Measurements from ENCODE around the gene FKBP1A. TPM values are rescaled to one million over a fixed set of nuclear protein-coding genes. Genes with fewer than 3 reads are reported as not detected.

Gene FKBP1A
- total RNA-seq (2014; rRNA removed; shearing (Covaris generic)) = 219 and 227 TPM in 2 replicates
- polyA plus RNA-seq (2015; cell fraction: cytosol; rRNA removed) = 1,255 and 1,259 TPM in 2 replicates
- 193 and 209 TPM in 2 replicates for polyA plus RNA-seq (2015; cell fraction: nucleus; rRNA removed)

GRCh38 chr20:1392693-1393506 lies at the start of gene FKBP1A:
TSS of gene FKBP1A (minus strand) at chr20:1393054. CDS start at chr20:1392998, 56 bp downstream.
- DNase-seq (ENCODE audit: low read depth, low spot score) = peak; percentile 93
- in situ Hi-C loops (cut with HindIII; ENCODE audit: low pct_unique_long_range_greater_than_20kb, low sequenced_read_pairs) = loop anchor here (10.0 kb wide), 1 partner anchor 52 kb away; no protein-coding TSS in a partner anchor

GRCh38 chr20:1442304-1442703 lies 49.5 kb upstream of the FKBP1A start:
- no peak for DNase-seq (ENCODE audit: low read depth, low spot score)
- in situ Hi-C loops (cut with HindIII; ENCODE audit: low pct_unique_long_range_greater_than_20kb, low sequenced_read_pairs) = loop anchor here (10.0 to 25.0 kb wide), 2 partner anchors 48 to 130 kb away; partner anchors contain the start of gene FKBP1A

- in situ Hi-C loops (cut with HindIII; ENCODE audit: low pct_unique_long_range_greater_than_20kb, low sequenced_read_pairs) = loop anchor here (10.0 to 25.0 kb wide), 2 partner anchors 46 to 129 kb away; partner anchors contain the start of gene FKBP1A
- DNase-seq (ENCODE audit: low read depth, low spot score) = no peak
Measured at GRCh38 chr20:1441133-1441532, 48.3 kb upstream of the FKBP1A start.

GRCh38 chr20:1440024-1440423 lies 47.2 kb upstream of the FKBP1A start:
- in situ Hi-C loops (cut with HindIII; ENCODE audit: low pct_unique_long_range_greater_than_20kb, low sequenced_read_pairs) = loop anchor here (10.0 to 25.0 kb wide), 2 partner anchors 45 to 128 kb away; partner anchors contain the start of gene FKBP1A
- peak; percentile 71 for DNase-seq (ENCODE audit: low read depth, low spot score)

GRCh38 chr20:1438361-1438760 lies 45.5 kb upstream of the FKBP1A start:
- DNase-seq (ENCODE audit: low read depth, low spot score) = no peak
- in situ Hi-C loops (cut with HindIII; ENCODE audit: low pct_unique_long_range_greater_than_20kb, low sequenced_read_pairs) = loop anchor here (25.0 kb wide), 1 partner anchor 126 kb away; no protein-coding TSS in a partner anchor

- in situ Hi-C loops (cut with HindIII; ENCODE audit: low pct_unique_long_range_greater_than_20kb, low sequenced_read_pairs) = loop anchor here (25.0 kb wide), 1 partner anchor 125 kb away; no protein-coding TSS in a partner anchor
- DNase-seq (ENCODE audit: low read depth, low spot score) = peak; percentile 87
Measured at GRCh38 chr20:1437235-1437904, 44.5 kb upstream of the FKBP1A start.

- DNase-seq (ENCODE audit: low read depth, low spot score) = no peak
- in situ Hi-C loops (cut with HindIII; ENCODE audit: low pct_unique_long_range_greater_than_20kb, low sequenced_read_pairs) = loop anchor here (25.0 kb wide), 1 partner anchor 124 kb away; no protein-coding TSS in a partner anchor
Measured at GRCh38 chr20:1436263-1436662, 43.4 kb upstream of the FKBP1A start.

- no peak for DNase-seq (ENCODE audit: low read depth, low spot score)
Measured at GRCh38 chr20:1435337-1435699, 42.5 kb upstream of the FKBP1A start.

GRCh38 chr20:1434571-1435336 lies 41.9 kb upstream of the FKBP1A start:
- DNase-seq (ENCODE audit: low read depth, low spot score) = peak; percentile 95
- in situ Hi-C loops (cut with HindIII; ENCODE audit: low pct_unique_long_range_greater_than_20kb, low sequenced_read_pairs) = loop anchor here (25.0 kb wide), 1 partner anchor 122 kb away; no protein-coding TSS in a partner anchor

More at GRCh38 chr20:1435337-1435699, 42.5 kb upstream of the FKBP1A start:
- in situ Hi-C loops (cut with HindIII; ENCODE audit: low pct_unique_long_range_greater_than_20kb, low sequenced_read_pairs) = loop anchor here (25.0 kb wide), 1 partner anchor 123 kb away; no protein-coding TSS in a partner anchor

- in situ Hi-C loops (cut with HindIII; ENCODE audit: low pct_unique_long_range_greater_than_20kb, low sequenced_read_pairs) = loop anchor here (25.0 kb wide), 1 partner anchor 119 kb away; no protein-coding TSS in a partner anchor
- DNase-seq (ENCODE audit: low read depth, low spot score) = no peak
Measured at GRCh38 chr20:1431158-1431557, 38.3 kb upstream of the FKBP1A start.

- DNase-seq (ENCODE audit: low read depth, low spot score) = peak; percentile 79
- in situ Hi-C loops (cut with HindIII; ENCODE audit: low pct_unique_long_range_greater_than_20kb, low sequenced_read_pairs) = loop anchor here (25.0 kb wide), 1 partner anchor 118 kb away; no protein-coding TSS in a partner anchor
Measured at GRCh38 chr20:1430004-1430451, 37.2 kb upstream of the FKBP1A start.

GRCh38 chr20:1429143-1429728 lies 36.4 kb upstream of the FKBP1A start:
- in situ Hi-C loops (cut with HindIII; ENCODE audit: low pct_unique_long_range_greater_than_20kb, low sequenced_read_pairs) = loop anchor here (25.0 kb wide), 1 partner anchor 117 kb away; no protein-coding TSS in a partner anchor
- DNase-seq (ENCODE audit: low read depth, low spot score) = no peak

GRCh38 chr20:1427457-1428054 lies 34.7 kb upstream of the FKBP1A start:
- DNase-seq (ENCODE audit: low read depth, low spot score) = peak; percentile 45
- in situ Hi-C loops (cut with HindIII; ENCODE audit: low pct_unique_long_range_greater_than_20kb, low sequenced_read_pairs) = loop anchor here (25.0 kb wide), 1 partner anchor 115 kb away; no protein-coding TSS in a partner anchor

- in situ Hi-C loops (cut with HindIII; ENCODE audit: low pct_unique_long_range_greater_than_20kb, low sequenced_read_pairs) = loop anchor here (25.0 kb wide), 1 partner anchor 114 kb away; no protein-coding TSS in a partner anchor
- DNase-seq (ENCODE audit: low read depth, low spot score) = no peak
Measured at GRCh38 chr20:1426231-1426849, 33.5 kb upstream of the FKBP1A start.

- DNase-seq (ENCODE audit: low read depth, low spot score) = no peak
- in situ Hi-C loops (cut with HindIII; ENCODE audit: low pct_unique_long_range_greater_than_20kb, low sequenced_read_pairs) = no loop called here
Measured at GRCh38 chr20:1424336-1424735, 31.5 kb upstream of the FKBP1A start.

GRCh38 chr20:1423625-1424106 lies 30.8 kb upstream of the FKBP1A start:
- in situ Hi-C loops (cut with HindIII; ENCODE audit: low pct_unique_long_range_greater_than_20kb, low sequenced_read_pairs) = no loop called here

More at GRCh38 chr20:1423625-1424106, 30.8 kb upstream of the FKBP1A start:
- DNase-seq (ENCODE audit: low read depth, low spot score) = peak; percentile 96
